GM18526 (cell line): Measurements from ENCODE around the gene SACM1L.

ENCODE experiments used
- POLR2A ChIP-seq: IDR thresholded peaks from 3 replicates; pipeline ENCODE4 v1.6.1; 2011; ENCODE audit not compliant: insufficient read length; ENCODE audit errors: extremely low read depth

SACM1L gene

GRCh38 chr3:45659661-45660566, 29.3 kb upstream of the SACM1L start:
- no peak for TF ChIP-seq POLR2A

GRCh38 chr3:45660567-45660901, 28.7 kb upstream of the SACM1L start:
- TF ChIP-seq POLR2A: no peak

GRCh38 chr3:45664578-45664977, 24.6 kb upstream of the SACM1L start:
- no peak for TF ChIP-seq POLR2A

GRCh38 chr3:45665101-45665572, 24.1 kb upstream of the SACM1L start:
- TF ChIP-seq POLR2A: no peak

- TF ChIP-seq POLR2A: no peak
Observed at GRCh38 chr3:45666757-45667431, 22.3 kb upstream of the SACM1L start.

GRCh38 chr3:45667569-45667934, 21.6 kb upstream of the SACM1L start:
- no peak for TF ChIP-seq POLR2A

- no peak for TF ChIP-seq POLR2A
Observed at GRCh38 chr3:45670436-45670835, 18.8 kb upstream of the SACM1L start.

- TF ChIP-seq POLR2A: no peak
Observed at GRCh38 chr3:45670991-45671390, 18.2 kb upstream of the SACM1L start.

GRCh38 chr3:45673273-45673672, 15.9 kb upstream of the SACM1L start:
- no peak for TF ChIP-seq POLR2A

GRCh38 chr3:45676325-45677032, 12.7 kb upstream of the SACM1L start:
- TF ChIP-seq POLR2A: no peak

GRCh38 chr3:45677033-45677446, 12.2 kb upstream of the SACM1L start:
- no peak for TF ChIP-seq POLR2A

GRCh38 chr3:45677841-45678240, 11.4 kb upstream of the SACM1L start:
- TF ChIP-seq POLR2A: no peak

GRCh38 chr3:45679805-45680204, 9.4 kb upstream of the SACM1L start:
- no peak for TF ChIP-seq POLR2A

- no peak for TF ChIP-seq POLR2A
Observed at GRCh38 chr3:45681221-45681620, 8.0 kb upstream of the SACM1L start.

- no peak for TF ChIP-seq POLR2A
Observed at GRCh38 chr3:45681846-45682245, 7.3 kb upstream of the SACM1L start.

- TF ChIP-seq POLR2A: no peak
Observed at GRCh38 chr3:45682311-45682710, 6.9 kb upstream of the SACM1L start.

- no peak for TF ChIP-seq POLR2A
Observed at GRCh38 chr3:45682786-45683185, 6.4 kb upstream of the SACM1L start.
